GM15510 (cell line): Measurements from ENCODE around the gene CDK5R1.

Experiments used
- POLR2A ChIP-seq: IDR thresholded peaks from 3 replicates; pipeline ENCODE4 v1.6.1; 2011; ENCODE audit warnings: borderline replicate concordance; ENCODE audit not compliant: insufficient read length; ENCODE audit errors: extremely low read depth

CDK5R1 gene

DNA sequence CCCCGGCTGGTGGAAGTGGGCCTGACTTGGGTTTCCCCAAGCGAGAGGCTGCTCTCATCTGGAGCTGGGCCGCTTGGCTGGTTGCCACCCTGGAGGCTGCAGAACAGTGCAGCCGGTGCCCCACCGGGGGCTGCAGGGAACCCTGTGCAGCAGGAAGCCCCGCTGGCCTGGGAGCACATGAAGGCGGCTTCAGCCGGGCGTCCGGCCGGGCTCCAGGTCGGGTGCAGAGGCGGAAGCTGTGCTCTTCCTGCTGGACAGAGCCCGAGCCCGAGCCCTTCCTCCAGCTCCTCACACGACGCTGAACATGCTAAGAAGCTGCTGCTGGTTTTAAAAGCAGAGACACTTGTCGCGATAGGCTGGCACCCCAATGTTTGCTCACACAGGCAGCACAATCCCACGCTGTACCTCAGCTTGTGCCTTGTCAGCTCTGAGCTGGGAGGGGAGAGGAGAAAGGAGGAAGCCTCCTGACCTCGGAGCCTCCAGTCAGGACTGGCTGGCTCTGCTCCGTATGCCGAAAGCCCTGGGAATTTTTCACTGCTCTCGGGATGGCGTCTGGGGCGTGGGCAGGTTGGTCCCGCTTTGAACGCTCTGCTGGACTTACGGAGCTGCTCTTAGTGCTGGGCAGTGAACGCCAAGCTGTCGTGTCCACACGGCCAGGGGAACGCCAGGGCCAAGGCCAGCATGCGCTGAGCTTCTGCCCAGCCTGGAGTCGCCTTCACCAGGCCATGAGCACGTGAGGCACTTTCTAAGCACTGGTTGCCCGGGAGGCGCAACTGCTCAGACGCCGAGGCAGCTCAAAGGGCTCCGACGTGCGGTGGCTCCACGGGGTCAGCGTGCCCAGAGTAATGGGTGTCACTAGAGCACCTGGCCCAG lies 8.8 kb downstream of the CDK5R1 start:
- TF ChIP-seq POLR2A, result no peak

DNA sequence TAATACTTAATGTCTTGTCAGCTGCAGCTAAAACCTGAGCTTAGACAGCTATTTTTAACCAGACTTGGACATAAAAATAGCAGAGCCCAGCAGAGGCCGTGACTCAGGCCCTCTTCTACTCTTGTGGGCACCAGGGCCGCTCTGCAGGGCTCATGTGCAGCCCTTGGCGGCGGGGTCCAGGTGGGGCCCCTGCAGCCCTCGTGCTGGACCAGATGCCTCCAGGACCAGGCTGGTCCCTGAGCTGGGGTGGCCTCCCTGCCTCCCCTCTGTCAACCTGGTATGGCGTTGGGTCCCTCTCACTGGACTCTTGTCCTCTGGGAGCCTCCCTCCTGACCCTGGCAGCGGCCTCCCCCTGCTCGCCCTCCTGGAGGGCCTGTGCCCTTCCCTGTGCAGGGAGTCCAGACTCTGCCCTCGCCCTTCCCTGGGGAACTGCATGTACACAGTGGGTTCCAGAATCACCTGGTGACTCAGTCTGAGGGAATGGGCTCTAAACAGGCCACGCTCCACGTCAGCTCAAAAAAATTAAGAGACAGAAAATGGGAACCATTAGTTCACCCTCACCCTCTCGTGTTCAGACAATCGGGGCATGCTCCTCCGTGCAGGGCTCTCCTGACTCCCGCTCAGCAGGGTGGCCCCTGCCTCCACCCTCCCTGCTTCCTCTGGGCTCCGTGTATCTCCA lies 9.7 kb downstream of the CDK5R1 start:
- no peak for TF ChIP-seq POLR2A

DNA sequence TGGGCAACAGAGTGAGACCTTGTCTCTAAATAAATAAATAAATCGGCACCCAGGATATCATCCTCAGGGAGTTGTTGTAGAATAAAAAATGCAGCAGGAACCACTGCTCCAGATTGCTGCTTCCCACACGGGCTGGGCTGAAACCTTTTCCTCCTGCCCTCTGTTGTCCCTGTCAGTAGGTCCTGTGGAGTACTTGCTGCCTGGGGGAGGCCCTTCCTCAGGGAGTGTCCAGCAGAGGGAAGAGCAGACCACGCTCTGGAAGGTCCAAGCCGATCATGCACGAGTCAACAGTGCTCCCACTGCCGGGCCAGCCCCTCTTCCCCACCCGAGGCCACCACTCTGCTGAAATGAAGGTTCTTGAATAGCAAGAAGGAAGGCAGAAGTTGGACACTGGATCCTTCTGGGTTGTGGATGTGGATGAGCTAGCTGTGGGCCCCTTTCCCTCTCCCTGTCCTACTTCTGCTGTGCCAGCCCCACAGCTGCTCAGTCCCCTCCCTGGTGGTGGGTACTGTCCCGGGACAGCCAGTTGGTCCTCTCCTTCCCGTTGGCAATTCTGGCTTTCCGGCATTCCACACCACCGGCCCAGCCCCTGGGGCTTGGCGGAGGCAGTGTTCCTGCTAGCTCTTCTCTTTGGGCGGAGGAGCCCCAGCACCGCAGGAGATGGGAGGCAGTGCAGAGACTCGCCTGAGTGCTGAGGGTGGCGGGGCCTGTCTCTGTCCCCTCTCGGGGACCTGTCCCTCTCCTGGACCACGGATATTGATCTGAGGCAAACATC lies 10.8 kb downstream of the CDK5R1 start:
- TF ChIP-seq POLR2A, result no peak

DNA sequence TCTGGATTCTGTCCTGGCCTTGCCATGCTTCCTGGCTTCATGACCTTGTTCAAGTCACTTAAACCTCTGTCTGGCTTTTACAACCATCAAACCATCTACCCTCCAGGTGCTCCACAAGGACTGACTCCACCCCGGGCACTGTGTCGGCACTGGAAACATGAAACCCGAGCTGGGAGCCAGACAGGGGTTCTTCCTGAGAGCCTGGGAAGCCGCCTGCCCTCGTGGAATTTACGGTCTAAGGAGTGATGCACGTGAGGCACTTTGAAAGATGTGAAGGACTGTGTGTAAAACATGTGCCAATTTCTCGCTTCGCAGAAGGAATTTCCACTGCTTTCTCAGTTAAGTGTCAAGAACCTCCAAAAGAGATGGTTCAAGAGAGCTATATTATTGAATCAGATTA lies 11.6 kb downstream of the CDK5R1 start:
- no peak for TF ChIP-seq POLR2A

DNA sequence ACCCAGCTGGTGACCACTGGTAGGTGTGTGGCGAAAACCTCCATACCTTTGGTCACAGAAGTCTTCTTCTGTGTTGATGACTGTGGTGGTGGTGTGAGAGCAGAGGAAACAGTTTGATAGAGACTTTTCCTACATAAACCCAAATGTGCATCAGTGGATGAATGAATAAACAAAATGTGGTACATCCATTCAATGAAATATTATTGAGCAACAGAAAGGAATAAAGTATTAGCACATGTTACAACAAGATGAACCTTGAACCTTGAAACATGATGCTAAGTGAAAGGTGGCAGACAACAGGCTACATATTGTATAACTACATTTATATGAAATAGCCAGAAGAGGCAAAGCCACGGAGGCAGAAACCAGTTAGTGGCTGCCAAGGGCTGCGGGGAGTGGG lies 15.2 kb downstream of the CDK5R1 start:
- TF ChIP-seq POLR2A, result no peak

DNA sequence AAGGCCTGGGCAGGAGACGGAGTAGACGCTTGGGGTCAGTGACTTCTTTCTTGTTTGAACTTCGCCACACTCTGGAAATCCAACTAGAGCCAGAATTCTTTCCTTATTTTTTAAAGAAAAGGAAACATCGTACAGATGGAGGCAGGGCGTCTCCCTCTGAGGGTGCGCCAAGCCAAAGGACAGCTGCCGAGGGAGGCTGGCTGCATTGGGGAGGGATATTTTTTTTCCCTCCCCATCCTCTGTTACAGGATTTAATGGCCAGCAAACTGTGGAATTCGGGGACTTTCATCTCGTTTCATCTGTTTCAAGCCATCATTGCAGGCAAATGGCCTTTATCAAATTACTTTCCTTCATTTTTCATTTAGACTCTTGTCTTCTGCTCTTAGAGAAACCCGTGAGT lies 15.9 kb downstream of the CDK5R1 start:
- no peak for TF ChIP-seq POLR2A

DNA sequence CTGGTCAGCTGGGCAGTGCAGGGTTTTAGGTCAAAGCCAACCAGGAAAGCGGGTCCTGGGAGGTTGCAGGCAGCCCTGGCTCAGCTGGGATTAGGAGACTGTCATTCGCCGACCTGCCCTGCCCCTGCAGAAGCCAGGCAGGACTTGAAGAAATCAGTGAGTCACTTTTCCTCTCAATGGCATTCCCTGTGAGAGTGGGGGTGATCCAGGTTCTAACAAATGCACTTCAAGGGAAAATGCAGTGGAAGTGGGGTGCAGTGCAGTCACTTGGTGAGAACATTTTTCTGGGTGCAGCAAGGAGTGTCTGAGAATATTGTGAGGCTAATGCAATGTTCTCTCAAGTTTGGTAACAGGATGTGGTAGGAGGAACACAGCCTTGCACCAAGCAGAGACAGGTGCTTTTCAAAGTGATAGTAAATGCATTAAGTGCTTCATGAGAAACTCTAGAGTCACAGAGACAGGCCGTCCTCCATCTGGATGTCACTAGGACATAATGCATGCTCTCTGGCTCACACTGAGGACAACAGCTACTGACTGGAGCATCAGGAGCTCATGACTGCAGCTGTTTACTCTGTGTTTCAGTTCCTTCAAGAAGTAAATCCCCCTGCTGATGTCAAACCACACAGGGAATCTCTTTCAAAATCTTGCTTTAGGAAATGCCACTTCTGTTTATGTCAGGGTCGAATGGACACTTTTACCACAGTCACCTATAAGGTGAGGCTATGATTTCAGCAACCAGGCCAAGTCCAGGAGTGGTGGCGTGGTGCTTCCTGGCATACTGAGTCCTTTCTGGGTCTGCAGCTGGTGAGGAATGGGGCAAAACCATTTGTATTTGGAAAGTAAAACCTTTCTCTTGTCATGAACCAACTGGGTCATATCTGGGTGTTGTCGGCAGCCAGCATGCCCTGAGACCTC lies 16.7 kb downstream of the CDK5R1 start:
- TF ChIP-seq POLR2A, result no peak

DNA sequence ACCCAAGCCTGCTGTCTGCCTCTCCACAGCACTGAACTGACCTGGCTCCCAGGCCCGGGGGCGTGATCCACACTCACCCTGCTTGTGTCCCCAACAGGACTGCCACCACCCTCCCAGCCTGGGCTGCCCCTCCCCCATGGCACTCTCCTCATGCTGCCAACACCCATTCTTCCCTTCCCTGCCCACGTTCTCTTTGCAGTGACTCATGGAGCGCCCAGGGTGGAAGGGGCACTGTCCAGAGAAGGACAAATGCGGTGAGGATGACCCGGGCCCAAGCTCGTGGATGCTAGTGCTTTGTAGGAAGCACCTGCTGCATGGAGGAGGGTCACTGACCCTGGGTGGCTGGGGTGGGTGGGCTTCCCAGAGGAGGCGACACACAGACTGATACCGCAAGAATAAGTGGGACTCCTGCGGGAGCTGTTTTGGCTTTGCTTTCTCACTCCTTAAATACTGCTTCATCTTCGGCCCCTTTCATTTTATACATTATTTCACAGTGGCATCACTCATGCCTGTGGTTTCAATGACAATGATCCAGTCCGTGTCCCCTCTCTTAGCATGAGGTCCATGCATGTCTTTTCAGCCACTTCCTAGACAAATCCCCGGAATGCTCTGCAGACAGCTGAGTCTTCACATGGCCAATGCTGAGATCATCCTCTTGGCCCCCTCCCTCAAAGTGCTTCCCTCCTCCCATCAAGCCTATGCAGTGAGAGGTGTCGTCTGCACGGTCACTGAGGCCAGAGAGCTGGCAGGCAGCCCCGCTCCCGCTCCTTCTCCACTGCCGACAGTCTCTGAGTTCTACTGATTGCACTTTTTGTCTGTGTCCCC lies 17.6 kb downstream of the CDK5R1 start:
- TF ChIP-seq POLR2A, result no peak

DNA sequence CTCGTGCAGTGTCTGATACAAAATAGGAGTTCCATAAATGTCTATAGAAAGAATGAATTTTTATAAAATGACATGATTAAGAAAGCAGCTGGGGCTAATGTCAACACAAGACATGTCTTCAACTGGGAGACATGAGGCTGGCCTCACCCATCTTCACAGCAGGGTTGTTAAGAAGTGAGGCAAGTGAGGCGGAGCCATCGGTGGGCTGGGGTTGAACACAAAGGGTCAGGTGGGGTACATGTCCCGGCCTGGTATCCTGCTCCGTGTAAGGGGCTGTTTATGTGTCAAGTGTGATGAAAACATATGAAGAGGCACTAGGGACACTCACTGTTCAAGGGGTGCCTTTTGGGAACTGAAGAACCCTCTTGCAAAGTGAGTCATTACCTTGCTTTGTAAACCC lies 22.1 kb downstream of the CDK5R1 start:
- TF ChIP-seq POLR2A, result no peak

DNA sequence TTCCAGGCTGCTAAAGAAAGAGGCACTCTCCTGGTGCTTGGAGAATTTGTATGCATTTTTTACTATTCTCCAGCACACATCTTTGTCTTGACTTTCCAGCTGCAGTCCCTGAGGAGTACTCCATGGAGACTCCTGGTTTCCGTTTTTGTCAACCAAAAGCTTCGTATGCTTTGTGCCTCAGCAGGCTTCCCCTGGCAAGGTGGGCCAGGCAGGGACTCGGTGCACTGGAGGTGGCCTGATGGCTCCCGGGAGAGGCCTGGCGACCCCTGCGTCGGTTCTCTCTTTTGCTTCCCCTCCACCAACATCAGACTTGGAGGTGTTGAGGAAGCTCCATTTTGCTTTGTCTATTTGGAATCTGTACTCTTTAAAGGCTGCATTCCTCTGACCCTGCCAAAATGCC lies 23.7 kb downstream of the CDK5R1 start:
- TF ChIP-seq POLR2A, result no peak

DNA sequence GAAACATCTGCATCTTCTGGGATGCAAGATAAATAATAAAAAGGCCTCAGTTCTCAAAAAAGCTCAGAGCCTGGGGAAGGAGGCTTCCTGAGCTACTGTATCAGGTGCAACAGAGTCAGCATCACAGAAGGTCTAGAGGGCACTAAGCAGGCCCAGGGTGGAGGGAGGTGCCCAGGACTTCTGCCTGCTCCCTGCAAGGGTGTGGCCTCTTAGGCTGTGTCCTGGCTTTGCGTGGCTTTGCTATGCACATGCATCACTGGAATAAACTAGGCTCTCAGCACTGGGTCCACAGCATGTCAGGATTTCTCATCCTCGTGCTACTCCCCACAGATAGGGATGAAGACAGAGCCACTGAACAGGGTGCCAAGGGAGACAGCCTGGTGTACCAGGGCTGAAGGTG lies 25.5 kb downstream of the CDK5R1 start:
- TF ChIP-seq POLR2A, result no peak

DNA sequence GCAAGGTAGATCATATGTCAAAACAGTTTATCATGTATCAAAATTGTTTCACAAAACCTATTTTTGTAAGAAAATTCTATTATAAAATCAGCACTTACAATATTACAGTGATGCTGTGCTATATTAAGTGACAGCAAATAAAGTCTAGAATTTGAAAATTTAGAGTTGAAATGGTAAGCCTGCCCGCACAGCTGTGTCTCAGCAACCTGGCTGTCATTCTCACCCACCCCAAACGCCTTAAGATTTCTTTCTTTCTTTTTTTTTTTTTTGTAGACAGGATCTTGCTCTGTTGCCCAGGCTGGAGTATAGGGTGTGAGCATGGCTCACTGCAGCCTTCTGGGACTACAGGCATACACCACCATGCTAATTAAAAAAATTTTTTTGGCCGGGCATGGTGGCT lies 26.8 kb downstream of the CDK5R1 start:
- TF ChIP-seq POLR2A, result no peak

DNA sequence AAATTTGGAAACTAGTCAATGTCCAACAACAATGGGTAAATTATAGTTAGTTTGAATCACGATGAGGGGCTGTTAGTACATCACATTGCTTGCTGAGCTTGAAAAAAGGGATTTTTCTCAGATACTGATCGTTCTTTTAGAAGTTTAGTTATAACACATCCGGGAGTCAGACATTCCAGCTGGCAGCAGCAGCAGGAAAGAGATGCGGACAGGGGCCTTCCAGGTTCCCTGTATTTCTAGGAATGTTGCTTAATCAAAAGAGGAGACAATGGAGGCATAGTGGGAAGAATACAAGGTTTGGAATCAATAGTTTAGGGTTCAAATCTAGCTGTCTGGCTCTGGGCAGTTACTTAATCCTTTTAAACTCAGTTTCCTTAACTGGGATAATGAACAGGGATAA lies 27.8 kb downstream of the CDK5R1 start:
- TF ChIP-seq POLR2A, result no peak
